ENCODE data around the gene IL24. TPM values are rescaled to one million over a fixed set of nuclear protein-coding genes. Genes with fewer than 3 reads are reported as not detected.
A peak's percentile ranks its signal among the peaks of the same experiment; 100 is the strongest.

Gene IL24
- total and polyA plus RNA-seq, 10 of the 15 experiments (the other 5 are each of a cell fraction or from before 2014, with no cell fraction given): 0.05 to 19.8 (median 0.35) TPM; not detected in 1

- TF ChIP-seq YY1 (IDR thresholded peaks at IDR 0.05; ENCODE audit: low read depth, low read length) (peak; percentile 88), KDM1A (IDR thresholded peaks at IDR 0.05; ENCODE audit: borderline replicate concordance) (no peak), RCOR1 (conservative IDR thresholded peaks at IDR 0.05; ENCODE audit: low read depth, low read length) (no peak; the same call in 1 of the 2 replicates), MLLT1 (IDR thresholded peaks at IDR 0.05) (0 out of 2 replicates have a peak, but pooled peaks have one; percentile 69), STAT3 (IDR thresholded peaks at IDR 0.05; ENCODE audit: low read depth, low read length) (no peak), ZNF592 (IDR thresholded peaks at IDR 0.05) (peak; percentile 45; the same call in 1 of the 2 replicates), KAT2A (conservative IDR thresholded peaks at IDR 0.05; ENCODE audit: control insufficient read depth, low read depth, low read length) (no peak), IKZF2 (IDR thresholded peaks at IDR 0.05) (peak; percentile 79 to 84), CEBPB (IDR thresholded peaks at IDR 0.05; ENCODE audit: borderline replicate concordance in 1 of 2, low read depth in 2 of 2, low read length in 2 of 2) (no peak), ZNF622 (IDR thresholded peaks at IDR 0.05) (no peak), JUND (IDR thresholded peaks at IDR 0.05; ENCODE audit: low read depth, low read length) (no peak), SMARCA5 (IDR thresholded peaks at IDR 0.05) (no peak; the same call in 1 of the 2 replicates), BMI1 (IDR thresholded peaks at IDR 0.05; ENCODE audit: borderline replicate concordance) (peak; percentile 58; the same call in 1 of the 2 replicates)
- TF ChIP-seq, protein P1, sequence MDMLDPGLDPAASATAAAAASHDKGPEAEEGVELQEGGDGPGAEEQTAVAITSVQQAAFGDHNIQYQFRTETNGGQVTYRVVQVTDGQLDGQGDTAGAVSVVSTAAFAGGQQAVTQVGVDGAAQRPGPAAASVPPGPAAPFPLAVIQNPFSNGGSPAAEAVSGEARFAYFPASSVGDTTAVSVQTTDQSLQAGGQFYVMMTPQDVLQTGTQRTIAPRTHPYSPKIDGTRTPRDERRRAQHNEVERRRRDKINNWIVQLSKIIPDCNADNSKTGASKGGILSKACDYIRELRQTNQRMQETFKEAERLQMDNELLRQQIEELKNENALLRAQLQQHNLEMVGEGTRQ (IDR thresholded peaks at IDR 0.05; ENCODE audit: borderline replicate concordance, low read depth, low read length): peak; percentile 55; the same call in 1 of the 2 replicates
- TF ChIP-seq, protein P2, sequence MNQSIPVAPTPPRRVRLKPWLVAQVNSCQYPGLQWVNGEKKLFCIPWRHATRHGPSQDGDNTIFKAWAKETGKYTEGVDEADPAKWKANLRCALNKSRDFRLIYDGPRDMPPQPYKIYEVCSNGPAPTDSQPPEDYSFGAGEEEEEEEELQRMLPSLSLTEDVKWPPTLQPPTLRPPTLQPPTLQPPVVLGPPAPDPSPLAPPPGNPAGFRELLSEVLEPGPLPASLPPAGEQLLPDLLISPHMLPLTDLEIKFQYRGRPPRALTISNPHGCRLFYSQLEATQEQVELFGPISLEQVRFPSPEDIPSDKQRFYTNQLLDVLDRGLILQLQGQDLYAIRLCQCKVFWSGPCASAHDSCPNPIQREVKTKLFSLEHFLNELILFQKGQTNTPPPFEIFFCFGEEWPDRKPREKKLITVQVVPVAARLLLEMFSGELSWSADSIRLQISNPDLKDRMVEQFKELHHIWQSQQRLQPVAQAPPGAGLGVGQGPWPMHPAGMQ (IDR thresholded peaks at IDR 0.05; ENCODE audit: borderline replicate concordance): no peak
- TF ChIP-seq, protein P3, sequence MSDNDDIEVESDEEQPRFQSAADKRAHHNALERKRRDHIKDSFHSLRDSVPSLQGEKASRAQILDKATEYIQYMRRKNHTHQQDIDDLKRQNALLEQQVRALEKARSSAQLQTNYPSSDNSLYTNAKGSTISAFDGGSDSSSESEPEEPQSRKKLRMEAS (IDR thresholded peaks at IDR 0.05; ENCODE audit: low read depth, low read length): peak; percentile 89
- TF ChIP-seq, protein P4, sequence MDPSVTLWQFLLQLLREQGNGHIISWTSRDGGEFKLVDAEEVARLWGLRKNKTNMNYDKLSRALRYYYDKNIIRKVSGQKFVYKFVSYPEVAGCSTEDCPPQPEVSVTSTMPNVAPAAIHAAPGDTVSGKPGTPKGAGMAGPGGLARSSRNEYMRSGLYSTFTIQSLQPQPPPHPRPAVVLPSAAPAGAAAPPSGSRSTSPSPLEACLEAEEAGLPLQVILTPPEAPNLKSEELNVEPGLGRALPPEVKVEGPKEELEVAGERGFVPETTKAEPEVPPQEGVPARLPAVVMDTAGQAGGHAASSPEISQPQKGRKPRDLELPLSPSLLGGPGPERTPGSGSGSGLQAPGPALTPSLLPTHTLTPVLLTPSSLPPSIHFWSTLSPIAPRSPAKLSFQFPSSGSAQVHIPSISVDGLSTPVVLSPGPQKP (IDR thresholded peaks at IDR 0.05; ENCODE audit: low read depth, low read length): no peak
- TF ChIP-seq, protein P5, sequence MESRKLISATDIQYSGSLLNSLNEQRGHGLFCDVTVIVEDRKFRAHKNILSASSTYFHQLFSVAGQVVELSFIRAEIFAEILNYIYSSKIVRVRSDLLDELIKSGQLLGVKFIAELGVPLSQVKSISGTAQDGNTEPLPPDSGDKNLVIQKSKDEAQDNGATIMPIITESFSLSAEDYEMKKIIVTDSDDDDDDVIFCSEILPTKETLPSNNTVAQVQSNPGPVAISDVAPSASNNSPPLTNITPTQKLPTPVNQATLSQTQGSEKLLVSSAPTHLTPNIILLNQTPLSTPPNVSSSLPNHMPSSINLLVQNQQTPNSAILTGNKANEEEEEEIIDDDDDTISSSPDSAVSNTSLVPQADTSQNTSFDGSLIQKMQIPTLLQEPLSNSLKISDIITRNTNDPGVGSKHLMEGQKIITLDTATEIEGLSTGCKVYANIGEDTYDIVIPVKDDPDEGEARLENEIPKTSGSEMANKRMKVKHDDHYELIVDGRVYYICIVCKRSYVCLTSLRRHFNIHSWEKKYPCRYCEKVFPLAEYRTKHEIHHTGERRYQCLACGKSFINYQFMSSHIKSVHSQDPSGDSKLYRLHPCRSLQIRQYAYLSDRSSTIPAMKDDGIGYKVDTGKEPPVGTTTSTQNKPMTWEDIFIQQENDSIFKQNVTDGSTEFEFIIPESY (IDR thresholded peaks at IDR 0.05): no peak
These were observed 28.0 kb downstream of the IL24 start (continued) for GRCh38 chr1:206925106-206925736.
